Tibial nerve (tissue), 3 donors: ENCODE measurements around the gene CPZ.

ENCODE experiments used
- CTCF ChIP-seq, 5 experiments: fragments of 200-600 bp in 3 of 5; fragments of 450-650 bp in 2 of 5; sonication (generic) in 3 of 5; IDR thresholded peaks; one replicate each; pipeline ENCODE4 v1.5.1; 2016 to 2019; ENCODE audit warnings: antibody characterized with exemption in 5 of 5, mild to moderate bottlenecking in 3 of 5, moderate library complexity in 2 of 5
- POLR2A ChIP-seq, 2 donors: fragments of 450-650 bp; IDR thresholded peaks; one replicate each; pipeline ENCODE4 v1.6.1; 2017; ENCODE audit warnings: antibody characterized with exemption in 2 of 2, mild to moderate bottlenecking in 2 of 2, moderate library complexity in 2 of 2

DNA sequence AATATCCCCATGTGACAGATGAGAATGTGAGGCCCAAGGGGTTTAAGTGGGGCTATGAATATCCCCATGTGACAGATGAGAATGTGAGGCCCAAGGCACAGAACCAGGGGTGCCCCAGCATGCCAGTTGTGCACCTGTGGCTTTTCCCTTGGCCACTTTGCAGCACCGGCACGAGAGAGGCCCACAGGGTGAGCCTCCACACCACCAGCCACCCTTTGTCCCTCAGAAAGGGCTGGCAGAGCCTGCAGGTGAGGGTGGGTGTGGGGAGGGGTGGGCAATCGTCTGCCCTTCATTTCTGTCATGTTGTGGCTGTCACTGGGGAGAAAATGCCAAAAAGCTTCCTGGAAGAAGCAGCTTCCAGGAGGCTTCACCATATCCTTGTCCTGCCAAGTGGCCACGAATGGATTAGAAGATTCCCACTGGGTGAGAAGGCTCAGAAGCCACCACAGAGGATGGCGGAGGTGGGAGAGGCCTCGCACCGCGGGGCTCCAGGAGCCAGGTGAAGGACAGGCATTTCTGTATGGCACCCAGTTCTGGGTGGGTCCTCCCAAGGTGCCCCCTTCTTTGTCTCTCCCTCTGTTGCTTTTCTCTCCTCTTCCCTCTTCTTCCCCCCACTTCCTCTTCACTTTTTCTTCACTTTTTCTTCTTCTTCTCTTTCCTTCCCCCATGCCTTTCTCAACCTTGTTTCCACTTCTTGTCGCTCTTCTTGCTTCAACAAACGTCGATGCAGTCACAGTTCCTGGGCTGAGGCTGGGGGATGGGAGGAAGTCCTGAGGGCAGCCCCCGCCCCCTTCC is 12.8 kb upstream of the CPZ start:
- TF ChIP-seq CTCF (IDR thresholded peaks at IDR 0.05) (no peak), POLR2A (IDR thresholded peaks at IDR 0.05) (no peak)
